Measurements from ENCODE around the gene EEFSEC. TPM values are rescaled to one million over a fixed set of nuclear protein-coding genes. Genes with fewer than 3 reads are reported as not detected.

Gene EEFSEC
- total RNA-seq, 1 experiment from 2014 or later = 14.0 TPM

DNA sequence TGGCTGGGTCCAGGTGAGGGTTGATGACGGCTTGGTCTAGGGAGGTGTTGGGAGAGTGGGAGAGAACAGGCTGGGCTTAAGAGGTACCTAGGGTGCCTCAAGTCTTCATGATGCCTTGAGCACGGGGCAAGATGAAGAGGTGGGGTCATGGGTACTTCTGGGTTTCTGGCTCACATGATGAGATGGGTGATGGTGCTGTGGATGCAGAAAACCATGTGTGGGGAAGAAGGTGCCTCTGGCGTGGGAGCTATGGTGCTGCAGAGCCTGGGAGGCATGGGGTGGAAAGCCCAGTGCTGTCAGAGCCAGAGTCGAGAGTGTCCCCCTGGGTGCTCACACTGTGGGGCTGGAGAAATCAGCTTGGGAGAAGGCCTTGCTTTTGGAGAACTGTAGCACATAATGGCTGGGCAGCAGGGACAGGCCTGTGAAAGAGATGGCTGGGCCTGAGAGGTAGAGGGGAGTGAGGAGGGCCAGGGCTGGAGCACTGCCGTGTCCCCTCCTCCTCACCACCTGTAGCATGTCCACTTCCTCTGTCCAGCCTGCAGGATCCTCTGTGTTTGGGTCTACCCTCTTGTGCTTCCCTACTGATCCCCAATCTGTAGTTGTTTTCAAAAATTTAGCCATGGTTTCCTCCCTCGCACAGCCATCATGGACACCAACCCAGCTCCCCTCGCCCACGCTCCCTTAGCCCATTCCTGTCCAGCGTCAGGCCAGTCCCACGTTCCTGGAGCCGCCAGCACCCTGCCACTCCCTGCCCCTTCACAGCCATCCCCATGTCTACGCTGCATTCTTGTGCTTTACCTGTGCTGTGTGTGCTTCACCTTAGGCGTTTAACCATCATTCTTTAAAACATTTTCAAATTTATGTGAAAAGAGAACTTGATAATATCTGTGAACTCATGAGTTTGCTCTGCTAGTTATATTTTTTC lies 132.0 kb downstream of the EEFSEC start:
- DNase-seq = no peak
- 0 out of 2 replicates have a peak, but pooled peaks cover 3% of the 10 kb centered on the region for H3K4me1 ChIP-seq
- H3K4me1 Mint-ChIP-seq (ENCODE audit: low read depth, unreplicated experiment) = peaks cover 8% of the 10 kb centered on the region
- ChIA-PET POLR2A (no interaction called here), CTCF (no interaction called here)
- TF ChIP-seq, protein P1, sequence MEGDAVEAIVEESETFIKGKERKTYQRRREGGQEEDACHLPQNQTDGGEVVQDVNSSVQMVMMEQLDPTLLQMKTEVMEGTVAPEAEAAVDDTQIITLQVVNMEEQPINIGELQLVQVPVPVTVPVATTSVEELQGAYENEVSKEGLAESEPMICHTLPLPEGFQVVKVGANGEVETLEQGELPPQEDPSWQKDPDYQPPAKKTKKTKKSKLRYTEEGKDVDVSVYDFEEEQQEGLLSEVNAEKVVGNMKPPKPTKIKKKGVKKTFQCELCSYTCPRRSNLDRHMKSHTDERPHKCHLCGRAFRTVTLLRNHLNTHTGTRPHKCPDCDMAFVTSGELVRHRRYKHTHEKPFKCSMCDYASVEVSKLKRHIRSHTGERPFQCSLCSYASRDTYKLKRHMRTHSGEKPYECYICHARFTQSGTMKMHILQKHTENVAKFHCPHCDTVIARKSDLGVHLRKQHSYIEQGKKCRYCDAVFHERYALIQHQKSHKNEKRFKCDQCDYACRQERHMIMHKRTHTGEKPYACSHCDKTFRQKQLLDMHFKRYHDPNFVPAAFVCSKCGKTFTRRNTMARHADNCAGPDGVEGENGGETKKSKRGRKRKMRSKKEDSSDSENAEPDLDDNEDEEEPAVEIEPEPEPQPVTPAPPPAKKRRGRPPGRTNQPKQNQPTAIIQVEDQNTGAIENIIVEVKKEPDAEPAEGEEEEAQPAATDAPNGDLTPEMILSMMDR (IDR thresholded peaks at IDR 0.05; ENCODE audit: insufficient read depth in 1 of 2, low read depth in 1 of 2, low read length in 1 of 2, severe bottlenecking in 1 of 2, unreplicated experiment in 1 of 2) = no peak
- no peak overlapping the region for H3K27ac Mint-ChIP-seq (ENCODE audit: unreplicated experiment)
- H3K36me3 ChIP-seq (ENCODE audit: control insufficient read depth, insufficient read depth, low read length) = no peaks in the 10 kb centered on the region
- H3K4me3 Mint-ChIP-seq (ENCODE audit: unreplicated experiment) = no peak overlapping the region
- no peaks in the 10 kb centered on the region; the same call in 1 of the 2 replicates for H3K9me3 ChIP-seq
- H3K27me3 Mint-ChIP-seq (ENCODE audit: insufficient read depth, unreplicated experiment) = no peaks in the 10 kb centered on the region
- peaks cover 9% of the 10 kb centered on the region for H3K9me3 Mint-ChIP-seq (ENCODE audit: unreplicated experiment)
- H3K27me3 ChIP-seq (replicated peaks; ENCODE audit: control insufficient read depth, insufficient read depth, low read length) = no peaks in the 10 kb centered on the region
- no TSS peak for BruUV-seq (replicated peaks)
- no peak overlapping the region for H3K4me3 ChIP-seq (ENCODE audit: low read depth, low read length)
- H3K36me3 Mint-ChIP-seq (ENCODE audit: insufficient read depth, unreplicated experiment) = no peaks in the 10 kb centered on the region
- intact Hi-C loops (cut with micrococcal nuclease; ENCODE audit: unreplicated experiment) = no loop called here

DNA sequence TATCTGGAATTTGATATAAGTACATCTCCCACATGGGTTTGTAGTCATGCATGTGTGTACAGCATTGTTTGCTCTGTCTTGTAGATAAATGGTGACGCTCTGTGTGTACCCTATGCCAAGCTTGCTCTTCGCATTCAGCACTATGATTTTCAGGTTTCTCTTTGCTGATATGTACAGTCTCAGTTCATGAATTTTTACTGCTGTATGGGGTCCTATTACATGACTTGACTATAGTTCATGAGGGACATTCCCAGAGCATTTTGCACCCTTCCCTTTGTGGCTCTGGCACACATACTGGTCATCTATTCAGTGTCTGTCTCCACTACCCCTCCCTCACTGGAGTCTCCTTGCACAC lies 132.7 kb downstream of the EEFSEC start:
- TF ChIP-seq, protein P1 (IDR thresholded peaks at IDR 0.05; ENCODE audit: insufficient read depth in 1 of 2, low read depth in 1 of 2, low read length in 1 of 2, severe bottlenecking in 1 of 2, unreplicated experiment in 1 of 2) = no peak
- H3K27ac Mint-ChIP-seq (ENCODE audit: unreplicated experiment) = no peak overlapping the region
- Histone ChIP-seq H3K36me3 (ENCODE audit: control insufficient read depth, insufficient read depth, low read length) (no peaks in the 10 kb centered on the region), H3K27me3 (replicated peaks; ENCODE audit: control insufficient read depth, insufficient read depth, low read length) (no peaks in the 10 kb centered on the region), H3K4me3 (ENCODE audit: low read depth, low read length) (no peak overlapping the region), H3K4me1 (no peaks in the 10 kb centered on the region), H3K9me3 (peaks cover under 1% of the 10 kb centered on the region)
- no peaks in the 10 kb centered on the region for H3K27me3 Mint-ChIP-seq (ENCODE audit: insufficient read depth, unreplicated experiment)
- BruUV-seq (replicated peaks) = no TSS peak
- POLR2A ChIA-PET = no interaction called here
- H3K36me3 Mint-ChIP-seq (ENCODE audit: insufficient read depth, unreplicated experiment) = no peaks in the 10 kb centered on the region
- peaks cover 2% of the 10 kb centered on the region for H3K4me1 Mint-ChIP-seq (ENCODE audit: low read depth, unreplicated experiment)
- H3K4me3 Mint-ChIP-seq (ENCODE audit: unreplicated experiment) = no peak overlapping the region
- CTCF ChIA-PET = no interaction called here
- intact Hi-C loops (cut with micrococcal nuclease; ENCODE audit: unreplicated experiment) = no loop called here
- no peak for DNase-seq
- H3K9me3 Mint-ChIP-seq (ENCODE audit: unreplicated experiment) = peaks cover 13% of the 10 kb centered on the region

DNA sequence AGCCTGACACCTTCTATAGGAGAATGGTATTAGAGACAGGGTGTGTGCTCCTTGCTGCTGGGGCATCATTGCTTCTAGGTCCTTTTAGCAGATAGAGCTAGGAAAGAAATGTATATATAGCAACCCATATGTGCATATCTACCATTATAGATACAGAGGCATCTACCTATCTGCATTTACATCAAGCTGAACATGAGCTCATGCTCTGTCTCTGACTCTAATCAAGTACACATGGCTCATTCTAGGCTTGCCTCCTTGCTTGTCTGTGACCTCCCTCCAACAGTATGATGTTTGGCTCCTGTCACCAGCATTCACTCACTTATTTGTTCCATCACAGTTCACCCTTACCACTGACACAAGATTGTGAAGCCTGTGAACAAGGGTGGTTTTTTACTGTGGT lies 133.4 kb downstream of the EEFSEC start:
- H3K36me3 ChIP-seq (ENCODE audit: control insufficient read depth, insufficient read depth, low read length) = no peaks in the 10 kb centered on the region
- Mint-ChIP-seq H3K4me3 (ENCODE audit: unreplicated experiment) (no peak overlapping the region), H3K36me3 (ENCODE audit: insufficient read depth, unreplicated experiment) (no peaks in the 10 kb centered on the region), H3K27me3 (ENCODE audit: insufficient read depth, unreplicated experiment) (no peaks in the 10 kb centered on the region), H3K27ac (ENCODE audit: unreplicated experiment) (no peak overlapping the region), H3K4me1 (ENCODE audit: low read depth, unreplicated experiment) (no peaks in the 10 kb centered on the region), H3K9me3 (ENCODE audit: unreplicated experiment) (peaks cover 13% of the 10 kb centered on the region)
- H3K27me3 ChIP-seq (replicated peaks; ENCODE audit: control insufficient read depth, insufficient read depth, low read length) = no peaks in the 10 kb centered on the region
- CTCF ChIA-PET = no interaction called here
- intact Hi-C loops (cut with micrococcal nuclease; ENCODE audit: unreplicated experiment) = no loop called here
- peaks cover 3% of the 10 kb centered on the region for H3K9me3 ChIP-seq
- DNase-seq = no peak
- POLR2A ChIA-PET = no interaction called here
- H3K4me1 ChIP-seq = no peaks in the 10 kb centered on the region
- TF ChIP-seq, protein P1 (IDR thresholded peaks at IDR 0.05; ENCODE audit: insufficient read depth in 1 of 2, low read depth in 1 of 2, low read length in 1 of 2, severe bottlenecking in 1 of 2, unreplicated experiment in 1 of 2) = no peak
- no TSS peak for BruUV-seq (replicated peaks)
- no peak overlapping the region for H3K4me3 ChIP-seq (ENCODE audit: low read depth, low read length)
